Stimulated activated CD4-positive, alpha-beta T cell treated with anti-CD3 and anti-CD28 coated beads, Interleukin-4, amount 100 ng/mL, for 48 hours (primary cell): ENCODE measurements around the gene ACSM6.

ENCODE experiments used
- DNase-seq, 2 donors: peaks; one replicate each; pipeline ENCODE4 v3.0.0-alpha.2; 2020; ENCODE audit warnings: low read depth in 2 of 2

The ACSM6 gene

GRCh38 chr10:95246582-95247051 is 52.6 kb downstream of the ACSM6 start:
- peak; percentile 53 to 67 for DNase-seq

GRCh38 chr10:95247200-95247880 is 53.3 kb downstream of the ACSM6 start:
- no peak for DNase-seq

GRCh38 chr10:95247881-95248583 is 54.0 kb downstream of the ACSM6 start:
- DNase-seq, result no peak

GRCh38 chr10:95248989-95249388 is 55.0 kb downstream of the ACSM6 start:
- DNase-seq, result no peak

DNA sequence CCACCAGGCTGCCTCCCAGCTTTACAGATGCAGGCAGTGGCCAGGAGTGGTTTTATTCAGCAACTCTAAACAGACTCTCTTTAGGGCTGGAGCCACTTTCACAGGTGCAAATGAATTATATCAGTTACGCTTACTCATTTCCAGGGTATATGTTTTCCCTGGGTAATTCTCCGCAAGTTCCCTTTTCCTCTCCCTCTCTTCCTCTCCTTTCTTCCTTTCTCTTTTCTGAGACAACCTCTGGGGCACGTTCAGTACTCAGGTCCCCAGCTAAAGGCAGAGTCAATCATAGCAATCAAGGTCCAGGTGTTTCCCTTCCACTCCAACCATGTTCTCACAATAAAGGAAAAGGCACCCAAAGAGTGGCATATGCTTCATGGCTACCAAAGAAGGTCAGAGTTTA is 55.4 kb downstream of the ACSM6 start:
- DNase-seq, result no peak

- no peak for DNase-seq
Measured at GRCh38 chr10:95250856-95251255, 56.8 kb downstream of the ACSM6 start.

GRCh38 chr10:95253007-95253406 is 59.0 kb downstream of the ACSM6 start:
- no peak for DNase-seq

DNA sequence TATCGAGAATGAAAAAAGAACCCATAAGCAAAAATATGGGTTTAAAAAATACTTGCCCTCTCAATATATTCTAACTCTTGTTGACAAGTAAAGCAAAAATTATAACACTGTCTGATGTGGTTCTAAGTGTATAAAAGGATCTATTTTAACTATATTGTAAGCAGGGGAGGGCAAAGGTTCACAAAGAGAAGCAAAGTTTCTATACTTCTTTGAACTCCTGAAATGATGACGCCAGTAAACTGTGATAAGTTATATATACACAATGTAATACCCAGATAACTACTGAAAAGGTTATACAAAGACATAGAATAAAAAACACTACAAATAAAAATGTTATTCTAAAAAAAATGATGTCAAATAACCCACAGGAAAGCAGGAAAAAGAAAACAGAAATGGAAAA is 59.6 kb downstream of the ACSM6 start:
- DNase-seq, result no peak

DNA sequence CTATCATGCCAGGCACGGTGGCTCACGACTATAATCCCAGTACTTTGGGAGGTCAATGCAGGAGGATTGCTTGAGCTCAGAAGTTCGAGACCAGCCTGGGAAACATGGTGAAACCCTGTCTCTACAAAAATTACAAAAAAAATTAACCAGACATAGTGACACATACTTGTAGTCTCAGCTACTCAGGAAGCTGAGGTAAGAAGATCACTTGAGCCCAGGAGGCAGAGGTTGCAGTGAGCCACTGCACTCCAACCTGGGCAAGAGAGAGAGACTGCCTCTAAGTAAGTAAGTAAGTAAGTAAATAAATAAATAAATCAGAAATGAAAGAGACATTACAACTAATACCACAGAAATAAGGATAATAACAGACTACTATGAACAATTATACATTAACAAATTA is 60.6 kb downstream of the ACSM6 start:
- DNase-seq, result no peak

DNA sequence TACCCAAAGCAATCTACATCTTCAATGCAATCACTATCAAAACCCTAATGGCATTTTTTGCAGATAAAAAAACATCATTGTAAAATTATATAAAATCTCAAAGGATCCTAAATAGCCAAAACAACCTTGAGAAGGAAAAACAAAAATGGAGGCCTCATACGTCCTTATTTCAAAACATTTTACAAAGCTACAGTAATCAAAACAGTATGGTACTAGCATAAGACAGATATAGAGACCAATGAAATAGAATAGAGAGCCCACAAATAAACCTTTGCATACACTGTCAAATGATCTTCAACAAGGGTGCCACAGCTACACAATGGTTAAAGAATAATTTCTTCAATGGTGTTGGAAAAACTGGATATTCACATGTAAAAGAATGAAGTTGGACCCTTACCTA is 62.2 kb downstream of the ACSM6 start:
- no peak for DNase-seq

- DNase-seq, result no peak
Measured at GRCh38 chr10:95257849-95258248, 63.8 kb downstream of the ACSM6 start.

DNA sequence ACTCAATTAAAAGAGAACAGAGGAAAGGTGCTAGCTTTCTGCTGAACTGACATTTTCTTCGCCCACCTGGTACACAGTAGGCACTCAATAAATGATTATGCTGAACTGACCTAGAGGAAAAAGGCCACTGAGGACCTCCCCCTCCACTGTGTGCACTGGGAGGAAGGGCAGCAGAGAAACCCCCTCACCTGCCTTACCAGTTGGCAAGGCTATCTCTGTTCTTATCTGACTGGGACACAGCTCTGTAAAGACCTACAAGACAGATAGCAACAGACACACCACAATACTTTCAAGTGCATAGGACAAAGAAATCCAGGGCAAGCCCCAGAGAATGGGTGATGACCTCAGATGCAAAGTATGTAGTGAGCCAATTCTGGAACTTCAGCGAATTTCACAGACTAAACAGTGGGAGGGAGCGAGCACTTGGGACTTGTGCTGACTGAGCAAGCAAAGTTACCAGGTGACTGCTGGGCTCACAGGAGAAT is 66.4 kb downstream of the ACSM6 start:
- no peak for DNase-seq

- DNase-seq, result no peak
Measured at GRCh38 chr10:95260909-95261552, 67.0 kb downstream of the ACSM6 start.

DNA sequence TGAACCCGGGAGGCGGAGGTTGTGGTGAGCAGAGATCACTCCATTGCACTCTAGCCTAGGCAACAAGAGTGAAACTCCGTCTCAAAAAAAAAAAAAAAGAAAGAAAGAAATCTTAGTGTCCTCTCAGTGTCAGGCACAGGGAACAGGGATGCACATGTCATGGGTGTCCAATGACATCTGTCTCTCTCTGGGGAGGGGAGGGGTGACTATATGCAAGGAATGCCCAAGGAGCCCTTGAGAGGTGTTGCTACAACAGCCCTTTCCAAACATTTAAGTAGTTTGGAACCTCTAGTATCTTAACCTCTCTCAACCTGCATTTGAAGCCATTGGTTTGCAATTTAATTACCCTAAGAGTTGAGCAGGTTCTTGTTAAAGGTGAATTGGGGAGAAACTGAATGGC is 67.9 kb downstream of the ACSM6 start:
- no peak for DNase-seq

DNA sequence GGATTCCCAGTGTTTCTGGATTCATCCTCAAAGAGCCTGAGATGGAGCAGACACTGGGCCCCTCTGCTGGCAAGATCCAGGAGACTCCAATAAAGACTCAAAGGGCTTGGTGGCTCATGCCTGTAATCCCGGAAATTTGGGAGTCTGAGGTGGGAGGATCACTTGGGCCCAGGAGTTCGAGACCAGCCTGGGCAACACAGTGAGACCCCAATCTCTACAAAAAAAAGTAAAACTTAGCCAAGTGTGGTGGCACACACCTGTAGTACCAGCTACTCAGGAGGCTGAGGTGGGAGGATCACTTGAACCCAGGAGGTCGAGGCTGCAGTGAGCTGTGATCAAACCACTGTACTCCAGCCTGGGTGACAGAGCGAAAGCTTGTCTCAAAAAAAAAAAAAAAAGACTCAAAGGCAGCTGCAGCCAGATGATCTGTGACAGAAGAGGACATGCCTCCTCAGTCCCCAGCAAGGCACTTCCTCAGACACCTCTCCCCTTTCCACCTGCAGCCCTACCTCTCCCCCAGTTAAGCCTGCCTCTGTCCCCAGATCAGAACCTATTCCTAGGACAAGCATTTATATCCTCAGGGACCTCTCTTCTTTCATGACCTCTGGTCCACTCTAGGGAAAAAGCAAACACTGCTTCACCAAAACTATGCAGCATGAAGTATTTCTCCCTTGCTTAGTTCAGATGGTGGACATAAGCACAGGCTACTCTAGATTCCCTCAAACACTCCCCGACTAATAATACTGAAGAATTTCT is 68.9 kb downstream of the ACSM6 start:
- no peak for DNase-seq

DNA sequence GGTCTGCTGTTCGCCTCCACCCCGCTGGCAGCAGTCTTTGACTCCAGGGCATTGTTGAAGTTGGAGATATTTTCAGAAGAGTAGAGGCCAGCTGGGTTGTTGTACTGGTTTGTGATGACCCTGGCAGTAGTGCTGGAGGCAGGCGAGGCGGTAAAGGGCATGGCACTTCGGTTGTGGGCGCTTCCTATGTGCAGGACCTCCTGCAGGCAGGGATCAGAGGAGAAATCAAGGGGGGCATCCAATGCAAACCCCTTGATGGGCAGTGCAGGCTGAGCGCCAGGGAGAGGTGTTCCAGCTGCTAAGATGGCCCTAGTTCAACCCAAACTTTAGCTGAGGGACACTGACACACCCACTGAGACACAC is 69.8 kb downstream of the ACSM6 start:
- no peak for DNase-seq

GRCh38 chr10:95264227-95265051 is 70.4 kb downstream of the ACSM6 start:
- no peak for DNase-seq

DNA sequence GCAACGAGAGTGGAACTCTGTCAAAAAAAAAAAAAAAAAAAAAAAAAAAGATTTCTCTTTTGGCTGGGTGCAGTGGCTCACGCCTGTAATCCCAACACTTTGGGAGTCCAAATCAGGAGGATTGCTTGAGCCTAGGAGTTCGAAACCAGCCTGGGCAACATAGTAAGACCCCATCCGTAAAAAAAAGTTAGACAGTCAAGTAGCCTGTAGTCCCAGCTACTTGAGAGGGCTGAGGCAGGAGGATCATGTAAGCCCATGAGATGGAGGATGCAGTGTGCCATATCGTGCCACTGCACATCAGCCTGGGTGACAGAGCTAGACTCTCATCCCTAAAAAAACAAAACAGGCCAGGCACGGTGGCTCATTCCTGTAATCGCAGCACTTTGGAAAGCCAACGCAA is 71.5 kb downstream of the ACSM6 start:
- no peak for DNase-seq

- no peak for DNase-seq
Measured at GRCh38 chr10:95266674-95267095, 72.6 kb downstream of the ACSM6 start.

- DNase-seq, result no peak
Measured at GRCh38 chr10:95267251-95267650, 73.2 kb downstream of the ACSM6 start.

DNA sequence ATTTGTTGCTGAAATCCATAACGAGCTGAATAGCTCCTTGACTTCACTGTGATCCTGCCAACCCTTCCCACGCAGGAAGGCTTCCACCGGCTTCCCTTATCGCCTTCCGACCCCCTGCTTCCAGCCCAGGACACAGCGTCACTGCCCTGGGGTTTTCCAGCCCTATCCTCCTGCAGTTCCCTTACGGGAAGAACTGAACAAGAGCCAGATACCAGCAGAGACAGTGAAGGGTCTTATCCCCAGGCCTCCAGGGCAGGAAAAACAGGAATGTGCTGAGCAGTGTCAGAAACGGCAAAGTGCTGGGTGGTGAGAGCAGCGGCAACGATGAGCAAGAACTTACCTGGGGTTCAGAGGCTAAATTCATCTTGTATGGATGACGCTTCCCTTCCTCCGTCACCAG is 74.4 kb downstream of the ACSM6 start:
- no peak for DNase-seq
